NCI-H128 (cell line): ENCODE measurements around the gene VOPP1.

ENCODE experiments used
- DNase-seq: peaks from one replicate; lab custom pipeline; 2025; ENCODE audit not compliant: unreplicated experiment; lab: John Stamatoyannopoulos, UW

The VOPP1 gene

GRCh38 chr7:55533050-55533728 is 39.1 kb downstream of the VOPP1 start:
- DNase-seq, result no peak

- DNase-seq, result no peak
These were observed 40.0 kb downstream of the VOPP1 start for GRCh38 chr7:55532150-55532917.

- DNase-seq, result no peak
These were observed 40.8 kb downstream of the VOPP1 start for GRCh38 chr7:55531536-55531935.

- no peak for DNase-seq
These were observed 45.0 kb downstream of the VOPP1 start for GRCh38 chr7:55527307-55527706.

GRCh38 chr7:55526770-55527169 is 45.5 kb downstream of the VOPP1 start:
- no peak for DNase-seq

GRCh38 chr7:55526329-55526728 is 46.0 kb downstream of the VOPP1 start:
- no peak for DNase-seq

- no peak for DNase-seq
These were observed 47.6 kb downstream of the VOPP1 start for GRCh38 chr7:55524558-55525310.

GRCh38 chr7:55523366-55523765 is 48.9 kb downstream of the VOPP1 start:
- DNase-seq, result no peak

- DNase-seq, result no peak
These were observed 50.1 kb downstream of the VOPP1 start for GRCh38 chr7:55521917-55522902.

- DNase-seq, result no peak
These were observed 50.8 kb downstream of the VOPP1 start for GRCh38 chr7:55521512-55521911.

GRCh38 chr7:55520426-55521140 is 51.7 kb downstream of the VOPP1 start:
- no peak for DNase-seq

- no peak for DNase-seq
These were observed 53.5 kb downstream of the VOPP1 start for GRCh38 chr7:55518836-55519235.

- no peak for DNase-seq
These were observed 54.2 kb downstream of the VOPP1 start for GRCh38 chr7:55517936-55518689.

- no peak for DNase-seq
These were observed 55.1 kb downstream of the VOPP1 start for GRCh38 chr7:55517191-55517633.

- DNase-seq, result no peak
These were observed 55.9 kb downstream of the VOPP1 start for GRCh38 chr7:55516409-55516808.

- no peak for DNase-seq
These were observed 56.6 kb downstream of the VOPP1 start for GRCh38 chr7:55515569-55516279.

GRCh38 chr7:55514546-55515265 is 57.6 kb downstream of the VOPP1 start:
- no peak for DNase-seq

GRCh38 chr7:55513868-55514267 is 58.4 kb downstream of the VOPP1 start:
- no peak for DNase-seq
